Transverse colon (tissue), 4 donors: ENCODE data around the gene PREX1. TPM values are rescaled to one million over a fixed set of nuclear protein-coding genes. Genes with fewer than 3 reads are reported as not detected.

Experiments used
- DNase-seq: peaks from one replicate; pipeline ENCODE4 v3.0.0-alpha.2; 2019
- H3K27ac ChIP-seq, 4 donors: fragments of 200-600 bp; sonication (generic); 2 replicates each; pipeline ENCODE4 v1.5.1; 2016 to 2018; ENCODE audit warnings: inconsistent platforms in 4 of 4
- H3K27me3 ChIP-seq: fragments of 200-600 bp; sonication (generic); 2 replicates; pipeline ENCODE4 v1.5.1; 2017; ENCODE audit warnings: inconsistent platforms
- H3K36me3 ChIP-seq, 4 donors: fragments of 200-600 bp; sonication (generic); 2 replicates each; pipeline ENCODE4 v1.5.1; 2017 to 2019; ENCODE audit warnings: inconsistent platforms in 4 of 4
- H3K4me1 ChIP-seq, 4 donors: fragments of 200-600 bp; sonication (generic); 2 replicates each; pipeline ENCODE4 v1.5.1; 2017 to 2020; ENCODE audit warnings: inconsistent platforms in 4 of 4
- H3K4me3 ChIP-seq, 4 donors: fragments of 200-600 bp; sonication (generic); 1 replicate in 1 of 4; 2 replicates in 3 of 4; pipeline versions ENCODE4 v1.5.1 to v1.6.1; 2017 to 2019; ENCODE audit warnings: inconsistent platforms in 4 of 4
- H3K9me3 ChIP-seq, 2 donors: fragments of 200-600 bp; sonication (generic); 2 replicates each; pipeline ENCODE4 v1.5.1; 2017 to 2019; ENCODE audit warnings: inconsistent platforms in 2 of 2
- EP300 ChIP-seq: sonication (generic); formaldehyde crosslinking; IDR thresholded peaks from one replicate; pipeline ENCODE4 v1.6.1; 2017; ENCODE audit warnings: antibody characterized with exemption, low read depth
- POLR2A ChIP-seq: fragments of 450-650 bp; IDR thresholded peaks from one replicate; pipeline ENCODE4 v1.6.1; 2016; ENCODE audit warnings: antibody characterized with exemption, mild to moderate bottlenecking, moderate library complexity
- POLR2AphosphoS5 ChIP-seq, 3 donors: sonication (generic); formaldehyde crosslinking; IDR thresholded peaks; one replicate each; pipeline ENCODE4 v1.6.1; 2016; ENCODE audit warnings: antibody characterized with exemption in 3 of 3
- WGBS, 2 donors: methylation state at CpG; one replicate each; pipeline ENCODE4 v1.1.5; 2018; ENCODE audit warnings: low coverage in 1 of 2; 5-methylcytosine and 5-hydroxymethylcytosine counted together
- in situ Hi-C, 4 donors: fragments of 200-750 bp; cut with MboI; loops; one replicate each; pipeline versions ENCODE4 v1.15.0 to v1.15.1; 2017; ENCODE audit warnings: low sequenced_read_pairs in 3 of 4, low pct_ligation_motif_present in 1 of 4, low pct_unique_long_range_greater_than_20kb in 1 of 4
- intact Hi-C: fragments of 100-400 bp; cut with DNase I; formaldehyde crosslinking; loops from one replicate; pipeline ENCODE4 v1.15.1; 2023; ENCODE audit warnings: low total_unique reads
- total RNA-seq, 4 donors: library from RNA; depleted of rRNA; stranded (reverse); fragments of >200 nt; gene quantifications; one replicate each; pipeline ENCODE4 v1.1.0, GENCODE V29; 2016
- TF ChIP-seq, protein P1 (sequence below), 5 experiments: fragments of 200-600 bp in 3 of 5; fragments of 450-650 bp in 2 of 5; sonication (generic) in 3 of 5; IDR thresholded peaks; 1 replicate in 2 of 5; 2 replicates in 3 of 5; pipeline ENCODE4 v1.5.1; 2016 to 2017; ENCODE audit warnings: antibody characterized with exemption in 5 of 5, inconsistent platforms in 3 of 5, mild to moderate bottlenecking in 2 of 5, moderate library complexity in 1 of 5

PREX1 gene
- total RNA-seq, 4 donors from 2014 or later: 10.9 to 29.9 (median 16.6) TPM

DNA sequence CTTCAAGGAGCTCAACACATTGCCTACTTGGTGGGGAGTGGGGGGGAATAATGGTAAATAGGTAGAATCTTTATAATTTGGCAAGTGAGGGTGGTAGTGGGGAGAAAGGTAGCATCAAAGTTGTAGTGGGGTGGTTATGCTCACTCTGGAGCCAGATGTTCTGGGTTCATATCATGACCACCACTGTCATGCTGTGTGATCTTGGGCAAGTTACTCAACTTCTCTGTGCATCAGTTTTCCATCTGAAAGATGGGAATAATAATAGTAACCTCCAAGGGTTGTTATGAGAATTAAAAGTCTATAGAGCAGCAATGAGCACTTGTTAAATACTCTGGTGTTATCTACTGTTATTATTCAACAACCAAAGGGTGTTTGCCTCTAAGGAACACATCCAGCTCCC lies 22.0 kb upstream of the PREX1 start:
- intact Hi-C loops: no loop called here

DNA sequence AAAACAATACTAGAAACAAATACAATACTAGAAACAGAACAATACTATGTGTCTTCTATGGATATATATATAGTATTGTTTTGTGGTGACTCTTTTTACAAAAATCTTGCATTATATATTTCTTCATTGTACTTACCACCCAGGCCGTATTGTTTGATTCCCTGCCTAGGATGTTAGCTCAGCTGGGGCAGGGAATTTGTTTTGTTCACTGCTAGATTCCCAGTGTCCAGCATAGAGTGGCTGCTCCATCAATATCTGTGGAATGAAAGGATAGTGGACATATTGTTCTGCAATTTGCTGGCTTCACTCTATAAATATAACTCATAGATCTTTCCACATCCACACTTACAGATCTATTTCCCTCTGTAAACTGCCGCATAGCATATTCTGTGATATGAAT lies 21.5 kb upstream of the PREX1 start:
- in situ Hi-C loops: no loop called here

More for the DNA sequence above, 22.0 kb upstream of the PREX1 start:
- no peak overlapping the region for H3K4me3 ChIP-seq
- in situ Hi-C loops: no loop called here
- no peak overlapping the region for H3K27ac ChIP-seq
- no peaks in the 10 kb centered on the region for H3K27me3 ChIP-seq
- no peaks in the 10 kb centered on the region for H3K36me3 ChIP-seq
- DNase-seq: no peak
- H3K4me1 ChIP-seq: no peaks in the 10 kb centered on the region
- TF ChIP-seq, protein P1, sequence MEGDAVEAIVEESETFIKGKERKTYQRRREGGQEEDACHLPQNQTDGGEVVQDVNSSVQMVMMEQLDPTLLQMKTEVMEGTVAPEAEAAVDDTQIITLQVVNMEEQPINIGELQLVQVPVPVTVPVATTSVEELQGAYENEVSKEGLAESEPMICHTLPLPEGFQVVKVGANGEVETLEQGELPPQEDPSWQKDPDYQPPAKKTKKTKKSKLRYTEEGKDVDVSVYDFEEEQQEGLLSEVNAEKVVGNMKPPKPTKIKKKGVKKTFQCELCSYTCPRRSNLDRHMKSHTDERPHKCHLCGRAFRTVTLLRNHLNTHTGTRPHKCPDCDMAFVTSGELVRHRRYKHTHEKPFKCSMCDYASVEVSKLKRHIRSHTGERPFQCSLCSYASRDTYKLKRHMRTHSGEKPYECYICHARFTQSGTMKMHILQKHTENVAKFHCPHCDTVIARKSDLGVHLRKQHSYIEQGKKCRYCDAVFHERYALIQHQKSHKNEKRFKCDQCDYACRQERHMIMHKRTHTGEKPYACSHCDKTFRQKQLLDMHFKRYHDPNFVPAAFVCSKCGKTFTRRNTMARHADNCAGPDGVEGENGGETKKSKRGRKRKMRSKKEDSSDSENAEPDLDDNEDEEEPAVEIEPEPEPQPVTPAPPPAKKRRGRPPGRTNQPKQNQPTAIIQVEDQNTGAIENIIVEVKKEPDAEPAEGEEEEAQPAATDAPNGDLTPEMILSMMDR (IDR thresholded peaks at IDR 0.05): no peak
- no peaks in the 10 kb centered on the region for H3K9me3 ChIP-seq

DNA sequence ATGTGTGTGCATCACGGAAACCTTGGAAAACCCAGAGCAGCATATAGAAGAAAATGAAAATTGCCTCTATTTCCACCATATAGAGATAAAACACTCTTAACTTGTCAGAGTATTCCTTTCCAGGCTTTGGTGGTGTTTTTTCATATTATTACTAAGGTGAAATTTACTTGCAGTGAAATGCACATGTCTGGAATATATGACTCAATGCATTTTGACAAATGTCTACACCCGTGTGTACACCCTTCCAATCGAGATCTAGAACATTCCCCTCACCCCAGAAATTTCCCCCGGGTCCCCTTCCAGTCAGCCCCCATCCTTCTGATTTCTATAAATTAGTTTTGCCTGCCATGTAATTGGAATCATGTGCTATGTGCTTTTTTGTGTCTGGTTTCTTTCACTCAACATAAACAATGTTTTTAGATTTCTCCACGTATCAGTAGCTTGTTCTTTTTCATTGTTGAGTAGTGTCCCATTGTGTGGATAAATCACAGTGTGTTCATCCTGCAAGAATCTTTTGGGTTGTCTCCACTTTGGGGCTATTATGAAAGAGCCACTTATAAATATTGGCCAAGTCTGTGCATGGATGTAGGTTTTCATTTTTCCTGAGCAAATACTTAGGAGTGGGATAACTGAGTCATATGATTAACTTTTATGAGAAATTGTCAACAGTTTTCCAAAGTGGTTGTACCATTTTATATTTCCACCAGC lies 19.9 kb upstream of the PREX1 start:
- H3K27ac ChIP-seq: no peak overlapping the region
- in situ Hi-C loops: no loop called here

More for the DNA sequence above, 21.5 kb upstream of the PREX1 start:
- Histone ChIP-seq H3K36me3 (no peaks in the 10 kb centered on the region), H3K27me3 (no peaks in the 10 kb centered on the region), H3K4me1 (no peaks in the 10 kb centered on the region), H3K27ac (no peak overlapping the region), H3K4me3 (no peak overlapping the region), H3K9me3 (no peaks in the 10 kb centered on the region)
- intact Hi-C loops: no loop called here
- 47 to 72% methylated on average over 2 of the region's 2 CpGs for whole genome bisulfite sequencing, 2 donors
- DNase-seq: no peak
- TF ChIP-seq, protein P1 (IDR thresholded peaks at IDR 0.05): no peak
- no peak for TF ChIP-seq POLR2AphosphoS5 (IDR thresholded peaks at IDR 0.05)
- TF ChIP-seq EP300: no peak
- no peak for TF ChIP-seq POLR2A

DNA sequence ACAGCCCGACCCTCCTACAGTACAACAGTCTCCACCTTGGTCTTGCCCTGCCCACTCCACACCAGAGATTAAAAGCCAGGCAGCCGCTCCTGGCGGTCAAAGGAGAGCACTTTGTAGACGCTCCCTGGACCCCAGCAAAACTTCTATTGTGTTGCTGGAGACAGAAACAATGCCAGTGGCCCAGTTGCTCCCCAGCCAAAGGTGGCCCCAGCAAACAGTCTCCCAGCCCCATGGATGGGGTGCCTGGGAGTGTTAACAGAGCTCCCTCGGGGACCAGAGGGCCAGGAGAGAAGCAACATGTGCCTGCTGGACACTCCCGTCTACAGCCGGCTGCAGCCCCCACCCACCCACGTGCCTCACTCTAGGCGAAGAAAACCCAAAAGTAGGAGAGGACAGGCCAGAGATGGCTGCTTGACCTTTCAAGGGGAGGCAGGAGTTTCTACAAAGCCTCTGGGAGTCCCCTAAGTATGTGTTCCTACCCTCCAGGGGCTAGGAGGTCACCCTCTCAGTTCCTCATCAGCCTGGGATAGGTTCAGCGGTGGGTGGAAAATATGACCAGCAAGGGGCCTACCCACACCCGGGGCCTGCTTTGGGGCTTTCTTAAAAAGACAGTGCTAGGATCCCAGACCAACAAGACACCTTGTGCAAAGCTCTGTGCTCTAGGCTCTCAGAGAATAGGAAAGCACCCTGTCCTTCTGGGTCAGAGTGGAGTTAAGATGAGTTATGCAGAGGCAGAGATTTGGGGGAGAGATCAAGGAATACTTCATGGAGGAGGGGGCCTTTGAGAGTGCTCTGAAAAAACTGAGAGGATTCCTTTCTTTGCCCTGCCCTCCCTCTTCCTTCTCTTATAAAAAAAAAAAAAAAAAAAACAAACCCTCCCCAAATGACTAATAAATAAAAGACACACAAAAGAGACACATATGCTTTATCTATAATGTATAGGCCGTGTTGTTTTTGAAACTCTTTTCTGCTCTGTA lies 19.0 kb upstream of the PREX1 start:
- no peak overlapping the region for H3K4me3 ChIP-seq
- intact Hi-C loops: no loop called here

More for the DNA sequence above, 19.9 kb upstream of the PREX1 start:
- Histone ChIP-seq H3K9me3 (no peaks in the 10 kb centered on the region), H3K4me1 (no peaks in the 10 kb centered on the region), H3K4me3 (no peak overlapping the region), H3K36me3 (no peaks in the 10 kb centered on the region), H3K27me3 (no peaks in the 10 kb centered on the region)
- DNase-seq: no peak
- intact Hi-C loops: no loop called here
- WGBS, 2 donors: 57 to 69% methylated on average over 5 of the region's 5 CpGs
- TF ChIP-seq POLR2AphosphoS5 (IDR thresholded peaks at IDR 0.05) (no peak), POLR2A (no peak), EP300 (no peak)
- TF ChIP-seq, protein P1 (IDR thresholded peaks at IDR 0.05): no peak

More for the DNA sequence above, 19.0 kb upstream of the PREX1 start:
- in situ Hi-C loops: no loop called here
- 38 to 88% methylated on average over 1 to 12 of the region's 12 CpGs for WGBS, 2 donors
- no peaks in the 10 kb centered on the region for H3K4me1 ChIP-seq
- no peaks in the 10 kb centered on the region for H3K9me3 ChIP-seq
- no peaks in the 10 kb centered on the region for H3K36me3 ChIP-seq
- no peak for TF ChIP-seq EP300
- TF ChIP-seq POLR2A: no peak
- TF ChIP-seq, protein P1 (IDR thresholded peaks at IDR 0.05): no peak
- no peak for TF ChIP-seq POLR2AphosphoS5 (IDR thresholded peaks at IDR 0.05)
- no peak overlapping the region for H3K27ac ChIP-seq
- H3K27me3 ChIP-seq: no peaks in the 10 kb centered on the region
- DNase-seq: peak; percentile 27
